A549 (cell line): ENCODE data around the gene EPS8L1.

Experiments used
- CHD2 ChIP-seq: fragments of 150-350 bp; IDR thresholded peaks from 2 replicates; pipeline ENCODE4 v1.6.1; 2014; ENCODE audit warnings: low read length; ENCODE audit not compliant: partially characterized antibody
- KDM1A ChIP-seq: fragments of 200-600 bp; sonication (generic); IDR thresholded peaks from 2 replicates; pipeline ENCODE4 v1.6.1; 2016; ENCODE audit warnings: low read depth, mild to moderate bottlenecking
- TF ChIP-seq, protein P1 (sequence below): fragments of >200 bp; sonication (Bioruptor Twin); formaldehyde crosslinking; IDR thresholded peaks from 3 replicates; pipeline ENCODE4 v1.5.1; 2016

DNA sequence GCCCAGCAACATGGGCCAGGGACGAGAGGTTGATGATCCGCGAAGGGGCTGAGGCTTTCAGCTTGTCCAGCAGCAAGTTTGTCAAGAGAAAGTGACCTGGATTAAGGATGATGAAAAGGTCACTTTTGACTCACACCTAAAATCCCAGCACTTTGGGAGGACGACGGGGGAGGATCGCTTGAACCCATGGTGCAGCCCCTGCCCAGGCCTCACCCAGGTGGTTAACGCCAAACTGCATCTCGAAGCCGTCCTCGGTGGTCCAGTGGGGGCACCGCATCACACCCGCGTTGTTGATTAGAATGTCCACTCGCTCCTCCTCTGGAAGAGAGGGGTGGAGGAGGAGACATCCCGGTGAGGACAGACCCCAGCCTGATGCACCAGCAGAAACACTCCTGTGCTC, 27.2 kb upstream of the EPS8L1 start:
- TF ChIP-seq, protein P1, sequence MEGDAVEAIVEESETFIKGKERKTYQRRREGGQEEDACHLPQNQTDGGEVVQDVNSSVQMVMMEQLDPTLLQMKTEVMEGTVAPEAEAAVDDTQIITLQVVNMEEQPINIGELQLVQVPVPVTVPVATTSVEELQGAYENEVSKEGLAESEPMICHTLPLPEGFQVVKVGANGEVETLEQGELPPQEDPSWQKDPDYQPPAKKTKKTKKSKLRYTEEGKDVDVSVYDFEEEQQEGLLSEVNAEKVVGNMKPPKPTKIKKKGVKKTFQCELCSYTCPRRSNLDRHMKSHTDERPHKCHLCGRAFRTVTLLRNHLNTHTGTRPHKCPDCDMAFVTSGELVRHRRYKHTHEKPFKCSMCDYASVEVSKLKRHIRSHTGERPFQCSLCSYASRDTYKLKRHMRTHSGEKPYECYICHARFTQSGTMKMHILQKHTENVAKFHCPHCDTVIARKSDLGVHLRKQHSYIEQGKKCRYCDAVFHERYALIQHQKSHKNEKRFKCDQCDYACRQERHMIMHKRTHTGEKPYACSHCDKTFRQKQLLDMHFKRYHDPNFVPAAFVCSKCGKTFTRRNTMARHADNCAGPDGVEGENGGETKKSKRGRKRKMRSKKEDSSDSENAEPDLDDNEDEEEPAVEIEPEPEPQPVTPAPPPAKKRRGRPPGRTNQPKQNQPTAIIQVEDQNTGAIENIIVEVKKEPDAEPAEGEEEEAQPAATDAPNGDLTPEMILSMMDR, result no peak
- no peak for TF ChIP-seq CHD2
- no peak for TF ChIP-seq KDM1A
